HG03520 (cell line): ENCODE data around the gene COBL.

Source experiments
- ATAC-seq: cut with Tn5 transposase; IDR thresholded peaks from one replicate; pipeline ENCODE4 v1.9.1; 2021; ENCODE audit warnings: mild to moderate bottlenecking, moderate library complexity; ENCODE audit not compliant: unreplicated experiment

COBL gene

GRCh38 chr7:51029701-51030191 lies 286.9 kb downstream of the COBL start:
- ATAC-seq: no peak

GRCh38 chr7:51029131-51029530 lies 287.5 kb downstream of the COBL start:
- no peak for ATAC-seq

- no peak for ATAC-seq
Observed at GRCh38 chr7:51027935-51028830, 288.4 kb downstream of the COBL start.

DNA sequence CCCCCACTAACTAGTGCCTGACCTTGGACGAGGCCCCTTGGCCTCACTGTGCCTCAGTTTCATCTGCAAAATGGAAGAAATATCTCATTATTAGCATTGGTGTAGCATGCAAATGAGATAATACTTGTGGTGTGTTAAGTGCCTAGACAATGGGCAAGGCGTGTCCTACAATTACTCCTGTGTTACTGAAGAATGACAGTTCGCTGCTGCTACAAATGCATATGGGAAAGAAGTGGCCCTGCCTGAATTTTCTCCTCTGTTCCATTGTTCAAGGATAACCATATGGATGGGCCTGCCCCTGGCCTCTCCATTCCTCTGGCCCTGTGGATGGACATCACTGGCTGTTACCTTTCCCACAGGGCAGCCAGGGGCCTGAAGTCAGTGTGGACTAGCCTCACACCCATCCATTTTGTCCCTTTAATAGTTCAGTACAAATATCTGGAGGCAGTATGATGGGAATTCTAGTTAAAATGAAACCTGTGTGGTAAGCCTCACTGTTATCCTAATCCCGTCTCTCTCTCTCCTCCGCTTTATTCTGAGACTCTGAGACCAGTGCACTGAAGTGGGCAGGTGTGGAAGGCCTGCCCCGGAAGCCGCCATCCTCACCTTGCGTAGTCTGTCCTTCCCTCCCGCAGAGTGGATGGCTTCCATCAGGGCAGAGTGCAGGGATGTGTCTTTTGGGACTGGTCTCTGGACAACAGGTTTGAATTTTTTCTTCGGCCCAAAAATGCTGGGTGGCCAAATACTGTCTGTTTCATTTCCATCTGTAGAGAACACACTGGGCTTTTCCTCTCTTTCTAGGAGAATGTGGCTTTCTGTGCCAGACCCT lies 289.3 kb downstream of the COBL start:
- ATAC-seq: no peak

GRCh38 chr7:51026341-51026740 lies 290.3 kb downstream of the COBL start:
- ATAC-seq: no peak

GRCh38 chr7:51025668-51026067 lies 290.9 kb downstream of the COBL start:
- no peak for ATAC-seq

GRCh38 chr7:51024867-51025266 lies 291.7 kb downstream of the COBL start:
- no peak for ATAC-seq

DNA sequence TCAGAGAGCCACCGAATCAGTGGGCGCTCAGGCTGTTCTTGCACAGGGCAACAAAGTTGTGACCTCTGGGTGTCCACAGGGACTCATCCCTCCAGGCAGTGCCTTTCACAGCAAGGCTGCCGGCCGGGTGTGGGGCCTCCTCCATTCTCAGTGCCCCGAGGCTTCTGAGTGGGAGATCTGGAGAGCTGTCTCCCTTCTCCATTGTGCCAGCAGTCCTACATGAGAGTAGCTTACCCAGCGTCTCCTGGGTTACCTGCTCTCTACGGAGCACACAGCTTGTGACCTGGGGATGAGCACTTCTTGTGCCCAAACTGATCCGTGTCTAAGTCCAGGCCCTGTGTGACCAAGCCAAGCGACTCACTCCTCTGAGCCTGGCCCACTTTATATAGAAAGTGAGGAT lies 293.1 kb downstream of the COBL start:
- ATAC-seq: no peak

DNA sequence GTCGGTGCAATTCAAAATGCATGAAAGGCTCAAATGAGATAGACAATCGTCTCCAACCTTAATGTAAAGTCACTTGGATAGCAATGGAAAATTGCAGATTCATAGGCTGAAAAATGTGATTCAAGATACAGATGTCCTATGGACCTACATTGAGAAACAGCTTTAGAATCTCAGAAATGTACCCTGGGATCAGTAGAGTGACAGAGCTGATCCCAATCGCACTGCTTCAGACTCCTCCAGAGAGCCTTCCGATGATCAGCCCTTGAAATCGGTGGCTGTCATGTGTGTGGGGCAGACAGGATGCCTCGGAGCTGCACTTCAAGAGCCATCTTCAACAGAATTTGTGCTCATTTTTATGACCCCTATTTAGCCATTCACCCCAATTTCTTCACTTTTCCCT lies 293.8 kb downstream of the COBL start:
- no peak for ATAC-seq

DNA sequence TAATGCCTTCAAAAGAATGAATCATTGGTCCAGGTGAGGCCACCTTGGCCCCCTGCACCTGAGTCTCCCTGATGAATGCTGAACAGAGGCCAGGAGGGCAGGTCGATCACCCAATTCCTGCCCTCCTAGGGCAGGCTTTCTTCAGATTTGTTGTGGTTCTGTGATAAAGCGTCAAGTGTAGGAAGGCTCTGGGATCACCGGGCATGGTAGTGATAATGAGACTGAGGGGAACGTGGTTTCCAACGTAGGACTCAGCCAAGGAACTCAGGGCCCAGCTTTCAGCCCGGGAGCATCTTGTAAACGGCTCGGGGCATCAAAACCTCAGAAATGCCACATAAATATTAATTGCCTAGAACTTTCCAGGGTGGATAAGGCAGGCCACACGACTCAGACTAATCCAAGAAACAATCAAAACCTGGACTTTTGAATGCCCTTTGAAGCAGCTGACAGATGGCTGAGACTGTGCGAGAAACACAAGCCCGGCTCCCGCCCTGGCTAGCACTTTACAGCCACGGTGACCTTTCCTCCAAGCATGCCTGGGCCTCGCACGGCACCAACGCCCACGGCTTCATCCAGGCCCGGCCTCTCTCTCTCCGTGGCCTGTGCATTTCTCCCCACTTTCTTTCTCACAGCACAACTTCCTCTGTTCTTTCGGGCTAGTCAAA lies 294.6 kb downstream of the COBL start:
- ATAC-seq: no peak

- ATAC-seq: no peak
Observed at GRCh38 chr7:51020944-51021343, 295.7 kb downstream of the COBL start.

- no peak for ATAC-seq
Observed at GRCh38 chr7:51019891-51020870, 296.4 kb downstream of the COBL start.

DNA sequence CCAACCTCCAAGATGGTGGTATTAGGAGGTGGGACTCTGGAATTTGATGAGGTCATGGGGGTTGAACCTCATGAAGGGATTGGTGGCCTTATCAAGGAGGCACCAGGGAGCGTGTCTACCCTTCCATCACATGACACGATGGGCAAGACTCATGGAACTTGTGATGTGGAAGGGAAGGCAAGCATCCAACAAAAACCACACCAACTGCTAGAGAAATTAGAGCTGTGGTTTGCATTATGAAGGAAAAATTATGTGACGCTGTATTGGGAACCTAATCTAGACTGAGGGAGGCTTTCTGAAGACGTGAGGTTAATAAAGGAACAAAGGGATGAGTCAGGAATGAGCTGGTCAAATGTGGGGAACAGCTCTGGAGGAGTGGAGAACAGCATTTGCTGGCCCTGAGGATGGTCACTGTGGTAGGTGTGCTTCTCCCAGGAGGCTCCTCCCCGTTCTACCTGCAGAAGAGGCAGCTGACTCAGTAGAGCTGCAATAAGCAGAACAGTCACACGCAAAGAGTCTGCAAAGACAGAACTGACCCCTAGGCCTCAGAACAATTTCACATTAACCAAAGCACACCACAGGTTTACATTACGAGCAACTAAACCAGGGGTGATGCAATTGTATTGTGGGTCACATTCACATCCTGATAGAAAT lies 297.3 kb downstream of the COBL start:
- no peak for ATAC-seq

GRCh38 chr7:51017576-51018535 lies 298.8 kb downstream of the COBL start:
- no peak for ATAC-seq

- ATAC-seq: no peak
Observed at GRCh38 chr7:51016546-51016945, 300.1 kb downstream of the COBL start.

- no peak for ATAC-seq
Observed at GRCh38 chr7:51015581-51015980, 301.0 kb downstream of the COBL start.

DNA sequence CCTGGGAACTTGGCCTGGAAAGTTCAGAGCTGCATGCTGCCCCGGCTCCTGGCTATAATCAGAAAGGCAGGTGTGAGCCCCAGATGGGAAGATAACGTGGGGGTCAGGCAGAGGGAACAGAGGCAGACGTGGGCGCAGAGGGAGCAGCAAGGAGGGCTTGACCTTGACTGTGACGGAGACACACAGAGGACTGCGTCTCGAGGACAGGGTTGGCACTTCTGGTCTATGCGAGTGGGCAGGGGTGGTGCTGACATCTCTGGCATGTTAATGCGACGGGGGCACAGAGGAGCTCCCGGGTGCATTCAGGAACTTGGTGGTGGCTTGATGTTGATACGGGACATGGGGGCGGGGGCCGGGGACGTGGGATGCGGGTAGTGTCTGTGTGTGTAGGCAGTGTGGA lies 301.8 kb downstream of the COBL start:
- ATAC-seq: no peak

DNA sequence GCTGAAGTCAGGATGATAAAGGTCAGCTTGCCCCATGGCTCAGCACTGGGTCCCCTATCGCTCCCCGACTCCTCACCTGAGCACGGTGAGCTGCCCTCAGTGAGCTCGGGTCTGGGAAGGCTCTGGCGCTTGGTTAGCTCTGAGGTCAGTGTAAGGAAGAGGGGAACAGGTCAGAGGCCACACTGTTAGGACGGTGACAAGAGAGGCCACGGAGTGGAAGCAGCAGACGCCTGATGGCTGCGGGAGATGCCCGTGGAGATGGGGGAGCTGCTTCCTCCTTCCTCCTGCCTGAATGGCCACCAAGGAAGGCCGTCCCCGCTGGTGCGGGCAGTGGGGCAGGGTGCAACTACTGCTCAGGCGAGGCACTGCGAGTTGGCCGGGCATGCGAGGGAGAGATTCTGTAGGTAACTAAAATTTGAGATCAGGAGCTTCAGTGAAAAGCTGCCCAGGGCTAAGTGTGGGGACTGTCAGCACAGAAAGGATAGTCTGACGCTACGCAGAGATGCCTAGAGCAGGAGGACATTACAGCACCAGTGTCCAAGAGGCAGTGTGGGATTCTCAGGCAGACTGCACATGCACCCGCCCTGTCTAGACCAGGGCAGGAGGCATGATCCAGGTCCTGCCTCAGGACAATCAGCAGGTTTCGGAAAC lies 302.6 kb downstream of the COBL start:
- ATAC-seq: no peak
